Activated B cell treated with CpG ODN at 0.5 μM for 24 hours (primary cell): ENCODE data around the gene DRG2. TPM values are rescaled to one million over a fixed set of nuclear protein-coding genes. Genes with fewer than 3 reads are reported as not detected.

Source experiments
- ATAC-seq: fragments of 200-7000 bp; cut with Tn5 transposase; one replicate; pipeline ENCODE4 v1.10.0; 2021; ENCODE audit warnings: low read depth, mild to moderate bottlenecking, moderate library complexity
- CTCF ChIA-PET: fragments of 350-600 bp; sonication (Branson Sonifier 250); formaldehyde crosslinking; loops from one replicate; lab custom pipeline; 2021; ENCODE audit warnings: antibody characterized with exemption; lab: Charles Lee
- POLR2A ChIA-PET: fragments of 350-600 bp; sonication (Branson Sonifier 250); formaldehyde crosslinking; loops from one replicate; lab custom pipeline; 2021; ENCODE audit warnings: antibody characterized with exemption; lab: Charles Lee
- DNase-seq: peaks from one replicate; pipeline ENCODE4 v3.0.0; 2022
- H3K27ac Mint-ChIP-seq: one replicate; pipeline ENCODE4 v1.8.0; 2020; ENCODE audit warnings: mixed read lengths
- H3K27me3 Mint-ChIP-seq: one replicate; pipeline ENCODE4 v1.8.0; 2021; ENCODE audit warnings: mixed read lengths
- H3K36me3 Mint-ChIP-seq: one replicate; pipeline ENCODE4 v1.8.0; 2021; ENCODE audit warnings: low read depth, mixed read lengths
- H3K4me1 Mint-ChIP-seq: one replicate; pipeline ENCODE4 v1.8.0; 2021; ENCODE audit warnings: mixed read lengths
- H3K4me3 Mint-ChIP-seq: one replicate; pipeline ENCODE4 v1.8.0; 2020; ENCODE audit warnings: mild to moderate bottlenecking, mixed read lengths
- H3K9me3 Mint-ChIP-seq: one replicate; pipeline ENCODE4 v1.8.0; 2020; ENCODE audit warnings: mixed read lengths
- CTCF ChIP-seq: fragments of 200-600 bp; IDR thresholded peaks from one replicate; pipeline ENCODE4 v1.8.0; 2022; ENCODE audit warnings: antibody characterized with exemption, mild to moderate bottlenecking
- intact Hi-C: fragments of 100-400 bp; cut with micrococcal nuclease; formaldehyde crosslinking; loops from one replicate; pipeline ENCODE4 v1.15.1; 2024
- total RNA-seq: library from RNA; stranded (reverse); gene quantifications from 2 replicates; pipeline ENCODE4 v1.2.3, GENCODE V29; 2022

The DRG2 gene
- total RNA-seq, 1 donor from 2014 or later = 67.1 TPM

DNA sequence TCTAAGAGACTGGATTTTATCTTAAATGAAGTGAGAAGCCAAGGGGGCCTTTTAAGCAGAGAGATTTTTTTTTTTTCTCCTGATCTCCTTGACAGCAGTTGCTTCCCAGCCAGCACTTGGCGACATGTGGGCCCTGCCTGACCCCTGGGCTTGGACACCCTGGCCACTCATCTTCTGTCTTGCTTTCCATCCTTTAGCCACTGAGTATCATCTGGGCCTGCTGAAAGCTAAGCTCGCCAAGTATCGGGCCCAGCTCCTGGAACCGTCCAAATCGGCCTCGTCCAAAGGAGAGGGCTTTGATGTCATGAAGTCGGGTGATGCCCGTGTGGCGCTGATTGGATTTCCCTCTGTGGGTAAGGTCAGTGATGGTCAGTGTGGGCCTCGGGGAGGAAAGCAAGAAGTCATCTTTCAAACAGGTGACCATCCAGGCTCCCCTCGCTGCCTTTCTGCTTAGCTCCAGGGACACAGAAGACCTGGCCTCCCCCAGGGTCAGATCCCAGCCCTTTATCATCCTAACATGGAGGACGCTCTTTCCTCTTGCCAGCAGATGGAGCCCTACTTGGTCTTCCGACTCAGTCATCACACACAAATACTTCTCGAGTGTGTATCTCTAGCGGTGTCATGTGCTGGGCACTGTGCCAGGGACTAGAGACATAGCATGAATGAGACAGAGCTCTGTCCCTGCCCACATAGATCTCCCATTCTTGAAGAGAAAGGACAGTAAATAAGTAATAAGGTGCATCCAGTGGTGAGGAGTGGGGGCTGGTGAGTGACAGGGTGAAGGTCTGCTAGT is 6.1 kb downstream of the DRG2 start:
- ChIA-PET POLR2A (interaction anchor here (0.6 kb wide), 1 partner anchor 123 kb away, joined by 3 read pairs; no protein-coding TSS in a partner anchor), CTCF (no interaction called here)
- Mint-ChIP-seq H3K27ac (no peak overlapping the region), H3K36me3 (peaks cover 67% of the 10 kb centered on the region), H3K4me3 (no peak overlapping the region), H3K9me3 (no peaks in the 10 kb centered on the region), H3K27me3 (no peaks in the 10 kb centered on the region), H3K4me1 (peaks cover 10% of the 10 kb centered on the region)
- ATAC-seq (no peak), DNase-seq (no peak)
- no peak for TF ChIP-seq CTCF
- intact Hi-C loops = no loop called here

DNA sequence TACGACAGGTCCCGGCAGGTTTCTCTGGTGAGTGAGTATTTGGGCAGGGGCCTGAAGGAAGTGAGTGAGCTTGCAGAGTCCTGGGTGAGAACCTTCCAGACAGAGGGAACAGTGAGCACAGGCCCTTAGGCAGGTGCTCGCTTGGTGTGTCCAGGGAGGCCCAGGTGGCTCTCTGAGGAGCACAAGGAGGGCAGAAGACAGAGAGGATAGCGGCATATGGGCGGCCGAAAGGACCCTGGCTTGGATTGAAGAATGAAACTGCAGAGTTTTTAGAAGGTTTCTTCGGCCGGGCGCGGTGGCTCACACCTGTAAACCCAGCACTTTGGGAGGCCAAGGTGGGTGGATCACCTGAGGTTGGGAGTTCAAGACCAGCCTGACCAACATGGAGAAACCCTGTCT is 6.7 kb downstream of the DRG2 start:
- Mint-ChIP-seq H3K4me1 (peaks cover 5% of the 10 kb centered on the region), H3K36me3 (peaks cover 73% of the 10 kb centered on the region), H3K27me3 (no peaks in the 10 kb centered on the region), H3K9me3 (no peaks in the 10 kb centered on the region), H3K4me3 (no peak overlapping the region), H3K27ac (no peak overlapping the region)
- CTCF ChIA-PET = no interaction called here
- intact Hi-C loops = no loop called here
- POLR2A ChIA-PET = no interaction called here
- no peak for ATAC-seq
- no peak for DNase-seq
- TF ChIP-seq CTCF = no peak

DNA sequence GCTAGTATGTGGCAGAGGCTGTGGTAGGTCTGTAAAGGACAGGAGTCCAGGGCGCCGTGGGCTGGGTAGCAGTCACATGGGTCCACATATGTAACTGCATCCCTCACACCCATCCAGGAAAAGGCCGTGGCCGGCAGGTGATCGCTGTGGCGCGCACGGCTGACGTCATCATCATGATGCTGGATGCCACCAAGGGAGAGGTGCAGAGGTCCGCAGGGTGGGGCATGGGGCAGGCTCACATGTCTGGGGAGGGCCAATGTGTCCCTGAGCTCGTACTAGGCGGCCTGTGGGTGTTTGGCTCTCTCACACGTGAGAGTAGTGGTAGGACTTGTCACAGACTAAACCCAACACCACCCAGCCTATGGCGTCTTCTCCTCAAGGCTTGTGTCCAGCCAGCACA is 11.8 kb downstream of the DRG2 start:
- no peaks in the 10 kb centered on the region for H3K27me3 Mint-ChIP-seq
- H3K4me3 Mint-ChIP-seq = no peak overlapping the region
- POLR2A ChIA-PET = interaction anchor here (1.6 kb wide), 1 partner anchor 83 kb away, joined by 3 read pairs; no protein-coding TSS in a partner anchor
- CTCF ChIA-PET = no interaction called here
- no peak for TF ChIP-seq CTCF
- ATAC-seq = no peak
- no peaks in the 10 kb centered on the region for H3K9me3 Mint-ChIP-seq
- peaks cover 67% of the 10 kb centered on the region for H3K36me3 Mint-ChIP-seq
- peaks cover 22% of the 10 kb centered on the region for H3K4me1 Mint-ChIP-seq
- intact Hi-C loops = no loop called here
- no peak for DNase-seq
- H3K27ac Mint-ChIP-seq = no peak overlapping the region

- no peak for DNase-seq
- Mint-ChIP-seq H3K27me3 (no peaks in the 10 kb centered on the region), H3K27ac (no peak overlapping the region), H3K4me1 (peaks cover 22% of the 10 kb centered on the region), H3K36me3 (peaks cover 63% of the 10 kb centered on the region), H3K4me3 (no peak overlapping the region), H3K9me3 (no peaks in the 10 kb centered on the region)
- intact Hi-C loops = no loop called here
- TF ChIP-seq CTCF = no peak
- no peak for ATAC-seq
- CTCF ChIA-PET = no interaction called here
- POLR2A ChIA-PET = no interaction called here
Observed at GRCh38 chr17:18100616-18101015, 12.9 kb downstream of the DRG2 start.

GRCh38 chr17:18101828-18102227 is 14.1 kb downstream of the DRG2 start:
- Mint-ChIP-seq H3K36me3 (peaks cover 61% of the 10 kb centered on the region), H3K27me3 (no peaks in the 10 kb centered on the region), H3K4me1 (peaks cover 22% of the 10 kb centered on the region), H3K9me3 (no peaks in the 10 kb centered on the region), H3K27ac (no peak overlapping the region), H3K4me3 (no peak overlapping the region)
- DNase-seq (no peak), ATAC-seq (no peak)
- ChIA-PET CTCF (no interaction called here), POLR2A (interaction anchor here (1.5 kb wide), 1 partner anchor 13 kb away, joined by 5 read pairs; no protein-coding TSS in a partner anchor)
- TF ChIP-seq CTCF = no peak
- intact Hi-C loops = loop anchor here (1.0 kb wide), 1 partner anchor 15 kb away; the partner anchor contains the start of gene DRG2
